ENCODE measurements around the gene NAT14. TPM values are rescaled to one million over a fixed set of nuclear protein-coding genes. Genes with fewer than 3 reads are reported as not detected.

NAT14 gene
- total and polyA plus RNA-seq, 5 donors from 2014 or later: 3.3 to 9.2 (median 4.7) TPM

- no peak for ATAC-seq (ENCODE audit: low read depth in 2 of 2)
- Histone ChIP-seq H3K27ac (ENCODE audit: insufficient read depth, low read length, poor library complexity, severe bottlenecking) (no peak within 1 kb of the TSS), H3K4me3 (ENCODE audit: low read depth, low read length) (no peak within 1 kb of the TSS), H3K36me3 (ENCODE audit: control insufficient read depth, insufficient read depth, low read length) (no peaks in the 10 kb centered on the region), H3K4me1 (ENCODE audit: control insufficient read depth, insufficient read depth, low read length, poor library complexity, severe bottlenecking) (peaks cover 21% of the 10 kb centered on the region), H3K9me3 (ENCODE audit: control insufficient read depth in 2 of 2, low read length in 2 of 2) (no peaks in the 10 kb centered on the region), H3K27me3 (ENCODE audit: control insufficient read depth, insufficient read depth, low read length) (no peaks in the 10 kb centered on the region)
- no peaks in the 10 kb centered on the region for H3K9me3 Mint-ChIP-seq
- H3K27me3 Mint-ChIP-seq: no peaks in the 10 kb centered on the region
- peak within 1 kb of the TSS in 3 of 4 donors; percentile 39 to 93 (median 56) for H3K4me3 Mint-ChIP-seq
- no peak for DNase-seq
- no peaks in the 10 kb centered on the region for H3K36me3 Mint-ChIP-seq
- H3K27ac Mint-ChIP-seq: peak within 1 kb of the TSS in 2 of 3 donors; percentile 31 to 87
- H3K4me1 Mint-ChIP-seq: peaks cover 0 to 8% (median 3%) of the 10 kb centered on the region in 4 donors
These were observed 3.1 kb downstream of the NAT14 start, which contains the start of gene SSC5D for GRCh38 chr19:55487924-55488687. Gene SSC5D, plus strand, starts transcription at chr19:55488436. Its CDS starts 154 bp downstream, at chr19:55488590.

DNA sequence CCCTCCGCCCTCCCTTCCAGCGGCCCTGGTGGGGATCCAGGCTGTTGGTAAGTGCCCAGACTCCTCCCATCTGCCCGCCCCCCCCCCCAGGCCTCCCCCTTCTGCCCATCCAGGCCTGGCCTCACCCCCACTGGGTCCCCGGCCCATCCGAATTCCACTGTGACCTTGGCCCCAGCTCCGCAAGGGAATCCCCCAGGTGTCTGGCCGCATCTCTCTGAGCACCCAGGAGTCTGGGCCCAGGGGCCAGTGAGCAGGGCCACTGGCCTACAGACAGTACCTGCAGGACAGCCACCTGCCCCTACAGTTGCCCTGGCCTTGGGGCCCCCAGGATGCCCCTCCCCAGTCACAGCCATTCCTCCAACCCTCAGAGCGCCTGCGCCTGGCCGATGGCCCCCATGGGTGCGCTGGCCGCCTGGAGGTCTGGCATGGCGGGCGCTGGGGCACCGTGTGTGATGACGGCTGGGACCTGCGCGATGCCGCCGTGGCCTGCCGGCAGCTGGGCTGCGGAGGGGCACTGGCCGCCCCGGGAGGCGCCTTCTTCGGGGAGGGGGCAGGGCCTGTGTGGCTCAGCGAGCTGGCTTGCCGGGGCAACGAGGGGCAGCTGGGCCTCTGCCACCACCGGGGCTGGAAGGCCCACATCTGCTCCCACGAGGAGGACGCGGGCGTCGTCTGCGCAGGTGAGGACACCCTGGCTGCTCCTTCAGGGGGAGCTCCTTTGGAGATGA is 4.2 kb downstream of the NAT14 start:
- no peaks in the 10 kb centered on the region for H3K9me3 ChIP-seq (ENCODE audit: control insufficient read depth in 2 of 2, low read length in 2 of 2)
- no peaks in the 10 kb centered on the region for H3K36me3 Mint-ChIP-seq
- no peak for DNase-seq
- ATAC-seq (ENCODE audit: low read depth in 2 of 2): no peak
- no peak overlapping the region for H3K27ac Mint-ChIP-seq
- H3K4me3 Mint-ChIP-seq: peak overlapping the region in 1 of 4 donors; percentile 38
- no peaks in the 10 kb centered on the region for H3K27me3 ChIP-seq (ENCODE audit: control insufficient read depth, insufficient read depth, low read length)
- no peak overlapping the region for H3K4me3 ChIP-seq (ENCODE audit: low read depth, low read length)
- no peak overlapping the region for H3K27ac ChIP-seq (ENCODE audit: insufficient read depth, low read length, poor library complexity, severe bottlenecking)
- H3K9me3 Mint-ChIP-seq: no peaks in the 10 kb centered on the region
- H3K4me1 ChIP-seq (ENCODE audit: control insufficient read depth, insufficient read depth, low read length, poor library complexity, severe bottlenecking): peaks cover 13% of the 10 kb centered on the region
- peaks cover 0 to 8% (median 3%) of the 10 kb centered on the region in 4 donors for H3K4me1 Mint-ChIP-seq
- no peaks in the 10 kb centered on the region for H3K36me3 ChIP-seq (ENCODE audit: control insufficient read depth, insufficient read depth, low read length)
- H3K27me3 Mint-ChIP-seq: no peaks in the 10 kb centered on the region

DNA sequence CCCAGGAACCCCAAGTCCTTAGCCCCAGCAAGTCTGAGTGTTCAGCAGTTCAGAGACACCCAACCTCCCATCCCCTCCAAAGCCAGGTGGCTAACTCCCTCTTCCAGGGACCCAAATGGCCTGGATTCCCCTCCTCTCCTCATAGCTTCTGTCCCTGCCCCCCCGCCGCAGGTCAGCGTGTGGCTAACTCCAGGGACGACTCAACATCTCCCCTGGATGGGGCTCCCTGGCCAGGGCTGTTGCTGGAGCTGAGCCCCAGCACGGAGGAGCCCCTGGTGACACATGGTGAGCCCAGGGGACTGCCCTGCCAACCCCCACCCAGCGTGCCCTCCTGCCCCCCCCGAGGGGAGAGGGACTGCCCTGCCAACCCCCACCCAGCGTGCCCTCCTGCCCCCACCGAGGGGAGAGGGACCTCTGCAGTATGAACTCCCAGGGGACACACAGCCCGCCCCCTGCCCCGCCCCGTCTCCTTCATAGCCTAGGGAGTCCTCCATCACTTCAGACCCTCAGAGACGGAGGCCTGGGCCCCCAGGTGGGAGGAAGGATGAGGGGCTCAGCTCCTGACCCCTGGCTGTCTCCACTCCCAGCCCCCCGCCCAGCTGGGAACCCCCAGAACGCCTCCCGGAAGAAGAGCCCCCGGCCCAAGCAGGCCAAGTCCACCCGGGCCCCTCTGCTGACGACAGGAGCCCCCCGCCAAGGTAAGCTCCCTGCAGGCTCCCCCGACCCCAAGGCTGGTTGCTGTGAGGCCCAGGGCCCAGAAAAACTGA is 4.9 kb downstream of the NAT14 start:
- ATAC-seq (ENCODE audit: low read depth in 2 of 2) (no peak), DNase-seq (no peak)
- no peaks in the 10 kb centered on the region for H3K36me3 ChIP-seq (ENCODE audit: control insufficient read depth, insufficient read depth, low read length)
- no peak overlapping the region for H3K27ac ChIP-seq (ENCODE audit: insufficient read depth, low read length, poor library complexity, severe bottlenecking)
- no peaks in the 10 kb centered on the region for H3K36me3 Mint-ChIP-seq
- peaks cover 6% of the 10 kb centered on the region for H3K4me1 ChIP-seq (ENCODE audit: control insufficient read depth, insufficient read depth, low read length, poor library complexity, severe bottlenecking)
- H3K27ac Mint-ChIP-seq: no peak overlapping the region
- H3K27me3 Mint-ChIP-seq: no peaks in the 10 kb centered on the region
- no peaks in the 10 kb centered on the region for H3K9me3 ChIP-seq (ENCODE audit: control insufficient read depth in 2 of 2, low read length in 2 of 2)
- no peaks in the 10 kb centered on the region for H3K27me3 ChIP-seq (ENCODE audit: control insufficient read depth, insufficient read depth, low read length)
- no peak overlapping the region for H3K4me3 ChIP-seq (ENCODE audit: low read depth, low read length)
- H3K4me3 Mint-ChIP-seq: no peak overlapping the region
- H3K4me1 Mint-ChIP-seq: peaks cover 0 to 9% (median 3%) of the 10 kb centered on the region in 4 donors
- H3K9me3 Mint-ChIP-seq: no peaks in the 10 kb centered on the region

- no peak overlapping the region for H3K27ac Mint-ChIP-seq
- Histone ChIP-seq H3K27me3 (ENCODE audit: control insufficient read depth, insufficient read depth, low read length) (no peaks in the 10 kb centered on the region), H3K27ac (ENCODE audit: insufficient read depth, low read length, poor library complexity, severe bottlenecking) (no peak overlapping the region), H3K4me3 (ENCODE audit: low read depth, low read length) (no peak overlapping the region), H3K4me1 (ENCODE audit: control insufficient read depth, insufficient read depth, low read length, poor library complexity, severe bottlenecking) (no peaks in the 10 kb centered on the region), H3K36me3 (ENCODE audit: control insufficient read depth, insufficient read depth, low read length) (no peaks in the 10 kb centered on the region), H3K9me3 (ENCODE audit: control insufficient read depth in 2 of 2, low read length in 2 of 2) (no peaks in the 10 kb centered on the region)
- H3K36me3 Mint-ChIP-seq: no peaks in the 10 kb centered on the region
- no peaks in the 10 kb centered on the region for H3K9me3 Mint-ChIP-seq
- DNase-seq (no peak), ATAC-seq (ENCODE audit: low read depth in 2 of 2) (no peak)
- H3K27me3 Mint-ChIP-seq: no peaks in the 10 kb centered on the region
- H3K4me3 Mint-ChIP-seq: no peak overlapping the region
- peaks cover 0 to 10% (median 2%) of the 10 kb centered on the region in 4 donors for H3K4me1 Mint-ChIP-seq
These were observed 5.8 kb downstream of the NAT14 start for GRCh38 chr19:55490478-55491432.

GRCh38 chr19:55491546-55492360 is 6.8 kb downstream of the NAT14 start:
- no peak for DNase-seq
- Mint-ChIP-seq H3K9me3 (no peaks in the 10 kb centered on the region), H3K27ac (no peak overlapping the region), H3K4me3 (no peak overlapping the region), H3K36me3 (no peaks in the 10 kb centered on the region), H3K27me3 (no peaks in the 10 kb centered on the region), H3K4me1 (peaks cover 0 to 6% (median 0%) of the 10 kb centered on the region in 4 donors)
- no peak overlapping the region for H3K27ac ChIP-seq (ENCODE audit: insufficient read depth, low read length, poor library complexity, severe bottlenecking)
- H3K36me3 ChIP-seq (ENCODE audit: control insufficient read depth, insufficient read depth, low read length): no peaks in the 10 kb centered on the region
- ATAC-seq (ENCODE audit: low read depth in 2 of 2): no peak
- no peaks in the 10 kb centered on the region for H3K4me1 ChIP-seq (ENCODE audit: control insufficient read depth, insufficient read depth, low read length, poor library complexity, severe bottlenecking)
- H3K4me3 ChIP-seq (ENCODE audit: low read depth, low read length): no peak overlapping the region
- H3K9me3 ChIP-seq (ENCODE audit: control insufficient read depth in 2 of 2, low read length in 2 of 2): no peaks in the 10 kb centered on the region
- H3K27me3 ChIP-seq (ENCODE audit: control insufficient read depth, insufficient read depth, low read length): no peaks in the 10 kb centered on the region

- H3K9me3 Mint-ChIP-seq: no peaks in the 10 kb centered on the region
- peaks cover 4% of the 10 kb centered on the region for H3K36me3 Mint-ChIP-seq
- Histone ChIP-seq H3K4me3 (ENCODE audit: low read depth, low read length) (no peak overlapping the region), H3K27me3 (ENCODE audit: control insufficient read depth, insufficient read depth, low read length) (no peaks in the 10 kb centered on the region), H3K4me1 (ENCODE audit: control insufficient read depth, insufficient read depth, low read length, poor library complexity, severe bottlenecking) (no peaks in the 10 kb centered on the region), H3K9me3 (ENCODE audit: control insufficient read depth in 2 of 2, low read length in 2 of 2) (no peaks in the 10 kb centered on the region), H3K36me3 (ENCODE audit: control insufficient read depth, insufficient read depth, low read length) (no peaks in the 10 kb centered on the region), H3K27ac (ENCODE audit: insufficient read depth, low read length, poor library complexity, severe bottlenecking) (no peak overlapping the region)
- peak overlapping the region in 1 of 3 donors; percentile 48 for H3K27ac Mint-ChIP-seq
- ATAC-seq (ENCODE audit: low read depth in 2 of 2) (no peak), DNase-seq (no peak)
- peaks cover 0 to 6% (median 0%) of the 10 kb centered on the region in 4 donors for H3K4me1 Mint-ChIP-seq
- no peaks in the 10 kb centered on the region for H3K27me3 Mint-ChIP-seq
- H3K4me3 Mint-ChIP-seq: peak overlapping the region in 1 of 4 donors; percentile 43
These were observed 7.5 kb downstream of the NAT14 start for GRCh38 chr19:55492362-55492944.
